GM21576 (cell line): ENCODE measurements around the gene STARD7.
A peak's percentile ranks its signal among the peaks of the same experiment; 100 is the strongest.
"Not testable (repeated sequence)": the region's sequence is repeated elsewhere in the genome, so short reads cannot be mapped to it uniquely, and the experiment has no call there.

Experiments used
- ATAC-seq: cut with Tn5 transposase; IDR thresholded peaks from one replicate; pipeline ENCODE4 v1.9.1; 2021; ENCODE audit warnings: mild to moderate bottlenecking, moderate library complexity; ENCODE audit not compliant: unreplicated experiment

Gene STARD7

GRCh38 chr2:96164459-96165184 lies 44.0 kb downstream of the STARD7 start:
- peak; percentile 66 for ATAC-seq

GRCh38 chr2:96163768-96164429 lies 44.7 kb downstream of the STARD7 start:
- ATAC-seq = peak; percentile 55

- ATAC-seq = no peak
These were observed 45.2 kb downstream of the STARD7 start for GRCh38 chr2:96163415-96163767.

GRCh38 chr2:96161898-96162297 lies 46.7 kb downstream of the STARD7 start:
- no peak for ATAC-seq

- ATAC-seq = not testable (repeated sequence)
These were observed 48.3 kb downstream of the STARD7 start for GRCh38 chr2:96160366-96160765.

- ATAC-seq = no peak
These were observed 49.4 kb downstream of the STARD7 start for GRCh38 chr2:96159084-96159830.

GRCh38 chr2:96158554-96158940 lies 50.1 kb downstream of the STARD7 start:
- no peak for ATAC-seq

GRCh38 chr2:96157649-96158553 lies 50.7 kb downstream of the STARD7 start:
- ATAC-seq = peak; percentile 53

GRCh38 chr2:96156926-96157648 lies 51.5 kb downstream of the STARD7 start:
- ATAC-seq = peak; percentile 21

GRCh38 chr2:96156011-96156820 lies 52.4 kb downstream of the STARD7 start:
- ATAC-seq = no peak

GRCh38 chr2:96154506-96155380 lies 53.9 kb downstream of the STARD7 start:
- no peak for ATAC-seq

GRCh38 chr2:96153991-96154431 lies 54.6 kb downstream of the STARD7 start:
- no peak for ATAC-seq

- no peak for ATAC-seq
These were observed 55.3 kb downstream of the STARD7 start for GRCh38 chr2:96153291-96153713.

- no peak for ATAC-seq
These were observed 56.1 kb downstream of the STARD7 start for GRCh38 chr2:96152304-96153161.

- no peak for ATAC-seq
These were observed 56.9 kb downstream of the STARD7 start for GRCh38 chr2:96151595-96152303.

GRCh38 chr2:96150791-96151594 lies 57.6 kb downstream of the STARD7 start:
- no peak for ATAC-seq
